Ishikawa (cell line): ENCODE results near the gene URI1.

Source experiments
- CEBPB ChIP-seq: IDR thresholded peaks from 2 replicates; pipeline ENCODE4 v1.6.1; 2012
- CREB1 ChIP-seq: IDR thresholded peaks from 2 replicates; pipeline ENCODE4 v1.6.1; 2012; ENCODE audit warnings: low read depth
- EGR1 ChIP-seq: IDR thresholded peaks from 2 replicates; pipeline ENCODE4 v1.6.1; 2012
- EP300 ChIP-seq: IDR thresholded peaks from 2 replicates; pipeline ENCODE4 v1.6.1; 2012; ENCODE audit warnings: borderline replicate concordance
- FOXM1 ChIP-seq: IDR thresholded peaks from 2 replicates; pipeline ENCODE4 v1.6.1; 2012; ENCODE audit warnings: low read depth, borderline replicate concordance
- MAX ChIP-seq: IDR thresholded peaks from 2 replicates; pipeline ENCODE4 v1.6.1; 2012
- RAD21 ChIP-seq: IDR thresholded peaks from 2 replicates; pipeline ENCODE4 v1.6.1; 2012; ENCODE audit warnings: low read depth
- REST ChIP-seq: IDR thresholded peaks from 2 replicates; pipeline ENCODE4 v1.6.1; 2012; ENCODE audit warnings: low read depth, mild to moderate bottlenecking
- TAF1 ChIP-seq: IDR thresholded peaks from 2 replicates; pipeline ENCODE4 v1.6.1; 2012; ENCODE audit warnings: low read depth, mild to moderate bottlenecking
- TCF12 ChIP-seq: IDR thresholded peaks from 2 replicates; pipeline ENCODE4 v1.6.1; 2012; ENCODE audit warnings: low read depth
- TEAD4 ChIP-seq: IDR thresholded peaks from 2 replicates; pipeline ENCODE4 v1.6.1; 2012
- YY1 ChIP-seq: IDR thresholded peaks from 2 replicates; pipeline ENCODE4 v1.6.1; 2012; ENCODE audit warnings: low read depth
- ZBTB7A ChIP-seq: IDR thresholded peaks from 2 replicates; pipeline ENCODE4 v1.6.1; 2012; ENCODE audit warnings: low read depth

GRCh38 chr19:30004403-30004802 is 62.4 kb downstream of the URI1 start:
- TF ChIP-seq EP300 (no peak), ZBTB7A (no peak), YY1 (no peak), TEAD4 (no peak), TAF1 (no peak), MAX (no peak), REST (no peak), TCF12 (no peak), EGR1 (no peak), RAD21 (no peak), CEBPB (no peak), FOXM1 (no peak), CREB1 (no peak)
